ENCODE data around the gene KDM4B. TPM values are rescaled to one million over a fixed set of nuclear protein-coding genes. Genes with fewer than 3 reads are reported as not detected.
A peak's percentile ranks its signal among the peaks of the same experiment; 100 is the strongest.

KDM4B gene
- total and polyA plus RNA-seq, 10 of the 15 experiments (the other 5 are each of a cell fraction or from before 2014, with no cell fraction given) = 0.47 to 49.6 (median 16.2) TPM

DNA sequence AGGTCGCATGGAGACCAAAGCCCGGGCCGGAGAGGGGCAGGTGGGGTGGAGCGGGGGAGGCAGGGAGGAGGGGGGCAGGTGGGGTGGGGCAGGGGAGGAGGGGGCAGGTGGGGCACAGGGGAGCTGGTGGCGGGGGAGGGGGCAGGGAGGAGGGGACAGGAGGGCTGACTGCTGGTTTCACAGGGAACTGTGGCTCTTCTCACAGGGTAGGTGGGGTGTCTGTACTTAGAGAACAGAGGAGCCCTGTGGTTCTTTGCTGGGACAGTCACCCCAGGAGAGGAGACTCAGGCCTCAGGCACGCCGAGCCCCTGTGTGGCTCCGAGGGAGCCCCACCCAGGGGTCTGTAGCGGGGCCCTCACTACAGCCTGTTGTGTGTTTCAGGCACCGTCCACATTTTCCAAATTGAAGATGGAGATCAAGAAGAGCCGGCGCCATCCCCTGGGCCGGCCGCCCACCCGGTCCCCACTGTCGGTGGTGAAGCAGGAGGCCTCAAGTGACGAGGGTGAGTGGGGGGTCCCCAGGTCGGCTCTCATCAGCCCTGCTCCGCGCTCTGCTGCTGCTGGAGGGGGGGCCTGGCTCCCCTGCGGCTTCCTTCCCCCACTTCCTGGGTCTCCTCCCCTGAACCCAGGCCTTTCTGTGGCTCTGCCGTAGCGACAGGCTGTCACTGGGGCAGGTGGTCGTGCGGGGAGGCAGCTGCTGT is 162.7 kb downstream of the KDM4B start:
- peaks cover 31% of the 10 kb centered on the region for H3K79me2 ChIP-seq (ENCODE audit: control insufficient read depth, insufficient read depth, low read length)
- no TSS peak for BruUV-seq (replicated peaks)
- peak overlapping the region; percentile 100 for H3K27ac ChIP-seq (ENCODE audit: control insufficient read depth, insufficient read depth)
- intact Hi-C loops (cut with micrococcal nuclease; ENCODE audit: unreplicated experiment) (no loop called here), in situ Hi-C loops (cut with MboI) (no loop called here)
- peak overlapping the region; percentile 83 for H3K4me2 ChIP-seq (ENCODE audit: control insufficient read depth, insufficient read depth)
- H4K20me1 ChIP-seq (ENCODE audit: control insufficient read depth, insufficient read depth) = no peaks in the 10 kb centered on the region
- ChIA-PET RAD21 (ENCODE audit: unreplicated experiment) (interaction anchor here (0.6 to 1.5 kb wide), 7 partner anchors 21 to 191 kb away, joined by 3 to 5 read pairs (median 4); partner anchors contain the start of gene KDM4B), SMC1A (ENCODE audit: uncharacterized antibody, unreplicated experiment) (no interaction called here), POLR2A (interaction anchor here (1.6 kb wide), 1 partner anchor 163 kb away, joined by 6 read pairs; the partner anchor contains the start of gene KDM4B), CTCF (interaction anchor here (0.7 to 1.2 kb wide), 7 partner anchors 11 to 555 kb away, joined by 3 to 4 read pairs (median 3); no protein-coding TSS in a partner anchor)
- DNase-seq (ENCODE audit: low read depth, low spot score) = no peak
- 2% methylated on average over 20 of the region's 25 CpGs for WGBS (ENCODE audit: insufficient coverage, insufficient replicate concordance, low lambda C conversion rate, missing lambda C conversion rate)
- no peak overlapping the region for H2AFZ ChIP-seq (ENCODE audit: control insufficient read depth, low read depth, low read length)
- peak overlapping the region; percentile 96 for H3K9ac ChIP-seq (ENCODE audit: control insufficient read depth, insufficient read depth, low read length)
- peaks cover 54% of the 10 kb centered on the region for H3K4me1 ChIP-seq (ENCODE audit: control insufficient read depth, insufficient read depth, low read length)
- peak; percentile 78 for FAIRE-seq
- no peaks in the 10 kb centered on the region for H3K9me3 ChIP-seq (replicated peaks; ENCODE audit: control insufficient read depth, insufficient read depth, low read length)
- no peaks in the 10 kb centered on the region for H3K27me3 ChIP-seq (replicated peaks in 1 of 2; ENCODE audit: control insufficient read depth in 2 of 2, insufficient read depth in 2 of 2, low read length in 1 of 2)
- peaks cover 10 to 14% of the 10 kb centered on the region in 2 experiments for H3K36me3 ChIP-seq (ENCODE audit: control insufficient read depth in 2 of 2, insufficient read depth in 2 of 2, low read length in 1 of 2)
- peak; percentile 22 for ATAC-seq
- H3K4me3 ChIP-seq = peak overlapping the region; percentile 92
- 0 out of 4 replicates have a peak, but pooled peaks of 1 of the 2 experiments have one; percentile 12 for TF ChIP-seq BHLHE40 (IDR thresholded peaks at IDR 0.05; ENCODE audit: borderline replicate concordance in 1 of 2, low read depth in 2 of 2, low read length in 1 of 2)
- no peak for TF ChIP-seq KLF5 (IDR thresholded peaks at IDR 0.05; ENCODE audit: partially characterized antibody)
- TF ChIP-seq HDGF (IDR thresholded peaks at IDR 0.05) = peak; percentile 70; the same call in 1 of the 2 replicates
- TF ChIP-seq YY1 (IDR thresholded peaks at IDR 0.05; ENCODE audit: low read depth, low read length) = peak; percentile 22; the same call in 1 of the 2 replicates
- TF ChIP-seq, protein P1, sequence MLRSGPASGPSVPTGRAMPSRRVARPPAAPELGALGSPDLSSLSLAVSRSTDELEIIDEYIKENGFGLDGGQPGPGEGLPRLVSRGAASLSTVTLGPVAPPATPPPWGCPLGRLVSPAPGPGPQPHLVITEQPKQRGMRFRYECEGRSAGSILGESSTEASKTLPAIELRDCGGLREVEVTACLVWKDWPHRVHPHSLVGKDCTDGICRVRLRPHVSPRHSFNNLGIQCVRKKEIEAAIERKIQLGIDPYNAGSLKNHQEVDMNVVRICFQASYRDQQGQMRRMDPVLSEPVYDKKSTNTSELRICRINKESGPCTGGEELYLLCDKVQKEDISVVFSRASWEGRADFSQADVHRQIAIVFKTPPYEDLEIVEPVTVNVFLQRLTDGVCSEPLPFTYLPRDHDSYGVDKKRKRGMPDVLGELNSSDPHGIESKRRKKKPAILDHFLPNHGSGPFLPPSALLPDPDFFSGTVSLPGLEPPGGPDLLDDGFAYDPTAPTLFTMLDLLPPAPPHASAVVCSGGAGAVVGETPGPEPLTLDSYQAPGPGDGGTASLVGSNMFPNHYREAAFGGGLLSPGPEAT (IDR thresholded peaks at IDR 0.05; ENCODE audit: low read depth) = no peak
- no peak for TF ChIP-seq IKZF2 (IDR thresholded peaks at IDR 0.05)
- no peak for TF ChIP-seq FOXM1 (IDR thresholded peaks at IDR 0.05; ENCODE audit: low read depth, low read length)
- TF ChIP-seq TARDBP (IDR thresholded peaks at IDR 0.05; ENCODE audit: borderline replicate concordance) = no peak
- TF ChIP-seq PML (IDR thresholded peaks at IDR 0.05; ENCODE audit: low read length) = no peak
- TF ChIP-seq, protein P2, sequence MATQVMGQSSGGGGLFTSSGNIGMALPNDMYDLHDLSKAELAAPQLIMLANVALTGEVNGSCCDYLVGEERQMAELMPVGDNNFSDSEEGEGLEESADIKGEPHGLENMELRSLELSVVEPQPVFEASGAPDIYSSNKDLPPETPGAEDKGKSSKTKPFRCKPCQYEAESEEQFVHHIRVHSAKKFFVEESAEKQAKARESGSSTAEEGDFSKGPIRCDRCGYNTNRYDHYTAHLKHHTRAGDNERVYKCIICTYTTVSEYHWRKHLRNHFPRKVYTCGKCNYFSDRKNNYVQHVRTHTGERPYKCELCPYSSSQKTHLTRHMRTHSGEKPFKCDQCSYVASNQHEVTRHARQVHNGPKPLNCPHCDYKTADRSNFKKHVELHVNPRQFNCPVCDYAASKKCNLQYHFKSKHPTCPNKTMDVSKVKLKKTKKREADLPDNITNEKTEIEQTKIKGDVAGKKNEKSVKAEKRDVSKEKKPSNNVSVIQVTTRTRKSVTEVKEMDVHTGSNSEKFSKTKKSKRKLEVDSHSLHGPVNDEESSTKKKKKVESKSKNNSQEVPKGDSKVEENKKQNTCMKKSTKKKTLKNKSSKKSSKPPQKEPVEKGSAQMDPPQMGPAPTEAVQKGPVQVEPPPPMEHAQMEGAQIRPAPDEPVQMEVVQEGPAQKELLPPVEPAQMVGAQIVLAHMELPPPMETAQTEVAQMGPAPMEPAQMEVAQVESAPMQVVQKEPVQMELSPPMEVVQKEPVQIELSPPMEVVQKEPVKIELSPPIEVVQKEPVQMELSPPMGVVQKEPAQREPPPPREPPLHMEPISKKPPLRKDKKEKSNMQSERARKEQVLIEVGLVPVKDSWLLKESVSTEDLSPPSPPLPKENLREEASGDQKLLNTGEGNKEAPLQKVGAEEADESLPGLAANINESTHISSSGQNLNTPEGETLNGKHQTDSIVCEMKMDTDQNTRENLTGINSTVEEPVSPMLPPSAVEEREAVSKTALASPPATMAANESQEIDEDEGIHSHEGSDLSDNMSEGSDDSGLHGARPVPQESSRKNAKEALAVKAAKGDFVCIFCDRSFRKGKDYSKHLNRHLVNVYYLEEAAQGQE (IDR thresholded peaks at IDR 0.05; ENCODE audit: low read depth, low read length) = no peak
- TF ChIP-seq MXI1 (IDR thresholded peaks at IDR 0.05; ENCODE audit: low read depth, low read length) = 0 out of 2 replicates have a peak, but pooled peaks have one; percentile 42
- 0 out of 2 replicates have a peak, but pooled peaks have one; percentile 58 for TF ChIP-seq POLR2A (IDR thresholded peaks at IDR 0.05; ENCODE audit: low read depth, low read length)
- TF ChIP-seq EED (IDR thresholded peaks at IDR 0.05; ENCODE audit: low read depth) = no peak
- peak; percentile 52; the same call in 1 of the 2 replicates for TF ChIP-seq BACH1 (IDR thresholded peaks at IDR 0.05; ENCODE audit: borderline replicate concordance)
- no peak for TF ChIP-seq JUND (IDR thresholded peaks at IDR 0.05; ENCODE audit: low read depth, low read length)
- TF ChIP-seq CHD2 (IDR thresholded peaks at IDR 0.05; ENCODE audit: borderline replicate concordance, low read depth, low read length) = 0 out of 2 replicates have a peak, but pooled peaks have one; percentile 19
- TF ChIP-seq IKZF1 (conservative IDR thresholded peaks at IDR 0.05) = no peak
- TF ChIP-seq GABPA (IDR thresholded peaks at IDR 0.05; ENCODE audit: low read depth) = no peak
- TF ChIP-seq IRF4 (IDR thresholded peaks at IDR 0.05; ENCODE audit: low read depth, low read length) = no peak
- TF ChIP-seq RUNX3 (IDR thresholded peaks at IDR 0.05; ENCODE audit: low read length) = peak; percentile 41
- TF ChIP-seq DPF2 (IDR thresholded peaks at IDR 0.05) = no peak
- no peak for TF ChIP-seq ZNF622 (IDR thresholded peaks at IDR 0.05)

All from GM12878 (cell line).